K562 (cell line): ENCODE measurements around the gene PAQR8. TPM values are rescaled to one million over a fixed set of nuclear protein-coding genes. Genes with fewer than 3 reads are reported as not detected.

ENCODE experiments used
- ATAC-seq: fragments of 200-7000 bp; cut with Tn5 transposase; 3 replicates; pipeline ENCODE4 v1.9.1; 2020; ENCODE audit warnings: moderate library complexity
- BruUV-seq: library from RNA; stranded (reverse); fragments of 400-500 nt; replicated peaks from 2 replicates; lab custom pipeline; 2021; lab: Mats Ljungman, UMichigan
- CTCF ChIA-PET: fragments of 300-600 bp; formaldehyde crosslinking; extraction: SDS; loops from one replicate; lab custom pipeline; 2021; ENCODE audit warnings: low intra/inter-chr PET ratio; lab: Yijun Ruan, JAX
- POLR2A ChIA-PET: fragments of 300-600, 350-650 bp; sonication (Branson Sonifier 250); formaldehyde crosslinking; extraction: SDS; loops from one replicate; lab custom pipeline; 2021; ENCODE audit warnings: antibody characterized with exemption, inconsistent platforms; lab: Yijun Ruan, JAX
- DNase-seq, 4 experiments: peaks; one replicate each; pipeline versions ENCODE4 v3.0.0 to v3.0.0-alpha.2; 2011 to 2018; ENCODE audit warnings: low spot score in 3 of 4, mixed read lengths in 3 of 4; ENCODE audit errors: extremely low read depth in 1 of 4
- FAIRE-seq: peaks from 2 replicates; lab custom pipeline; 2011; peaks lifted over from hg19 to GRCh38; lab: Jason Lieb, UNC
- H2AFZ ChIP-seq: 2 replicates; pipeline ENCODE4 v1.6.0; 2011; ENCODE audit warnings: low read depth, low read length, control low read depth, inconsistent platforms
- H3K27ac ChIP-seq: fragments of 200-600 bp; 3 replicates; pipeline ENCODE4 v1.8.0; 2011; ENCODE audit warnings: low read depth, mild to moderate bottlenecking, control low read depth, inconsistent platforms, low read length, moderate library complexity, mixed read lengths; ENCODE audit errors: extremely low read depth
- H3K27me3 ChIP-seq, 2 experiments: fragments of 300-600 bp in 1 of 2; 2 replicates in 1 of 2; 3 replicates in 1 of 2; pipeline versions ENCODE4 v1.6.0 to v1.8.0; 2011; ENCODE audit warnings: inconsistent platforms in 2 of 2, low read length in 2 of 2, mild to moderate bottlenecking in 1 of 2, mixed read lengths in 1 of 2, moderate library complexity in 1 of 2; ENCODE audit not compliant: control insufficient read depth in 2 of 2, insufficient read depth in 2 of 2
- H3K36me3 ChIP-seq: fragments of 300-600 bp; 3 replicates; pipeline ENCODE4 v1.8.0; 2011; ENCODE audit warnings: mild to moderate bottlenecking, low read length, inconsistent platforms; ENCODE audit not compliant: control insufficient read depth, insufficient read depth
- H3K4me1 ChIP-seq, 2 experiments: fragments of 200-600 bp in 1 of 2; replicated peaks in 1 of 2; 2 replicates in 1 of 2; 3 replicates in 1 of 2; pipeline versions ENCODE4 v1.5.1 to v1.8.0; 2011; ENCODE audit warnings: inconsistent platforms in 2 of 2, low read length in 2 of 2, mild to moderate bottlenecking in 1 of 2, mixed read lengths in 1 of 2, moderate library complexity in 1 of 2; ENCODE audit not compliant: control insufficient read depth in 2 of 2, insufficient read depth in 2 of 2
- H3K4me2 ChIP-seq: 2 replicates; pipeline ENCODE4 v1.6.1; 2011; ENCODE audit warnings: low read length, control low read depth, inconsistent platforms, mixed read lengths; ENCODE audit not compliant: insufficient read depth
- H3K4me3 ChIP-seq: fragments of 200-600 bp; sonication (generic), shearing (Covaris generic); 2 replicates; pipeline ENCODE4 v1.5.1; 2016; ENCODE audit warnings: control low read depth, inconsistent platforms
- H3K79me2 ChIP-seq: fragments of 200-600 bp; 3 replicates; pipeline ENCODE4 v1.8.0; 2011; ENCODE audit warnings: low read length, inconsistent platforms; ENCODE audit not compliant: control insufficient read depth, insufficient read depth
- H3K9ac ChIP-seq, 2 experiments: 2 replicates each; pipeline versions ENCODE4 v1.6.0 to v1.6.1; 2011; ENCODE audit warnings: low read depth in 2 of 2, low read length in 2 of 2, control low read depth in 1 of 2, inconsistent platforms in 1 of 2, mild to moderate bottlenecking in 1 of 2, mixed read lengths in 1 of 2; ENCODE audit not compliant: insufficient read depth in 1 of 2
- H3K9me1 ChIP-seq: one replicate; pipeline ENCODE4 v1.6.0; 2011; ENCODE audit warnings: inconsistent platforms, mild to moderate bottlenecking, low read length, moderate library complexity; ENCODE audit not compliant: control insufficient read depth, insufficient read depth
- H3K9me3 ChIP-seq: replicated peaks from 2 replicates; pipeline ENCODE4 v1.5.1; 2011; ENCODE audit warnings: low read depth, low read length, inconsistent platforms; ENCODE audit not compliant: control insufficient read depth, insufficient read depth
- H4K20me1 ChIP-seq: replicated peaks from 2 replicates; pipeline ENCODE4 v1.6.1; 2011; ENCODE audit warnings: low read length, inconsistent platforms, mixed read lengths; ENCODE audit not compliant: control insufficient read depth, insufficient read depth
- BMI1 ChIP-seq: fragments of 150-350 bp; IDR thresholded peaks from 2 replicates; pipeline ENCODE4 v1.6.1; 2014; ENCODE audit warnings: low read length
- CHD2 ChIP-seq: IDR thresholded peaks from 2 replicates; pipeline ENCODE4 v1.6.1; 2011; ENCODE audit warnings: low read depth, low read length
- ELF4 ChIP-seq: fragments of 450-650 bp; formaldehyde crosslinking; IDR thresholded peaks from 2 replicates; pipeline ENCODE4 v1.4.0; 2022; ENCODE audit warnings: missing genetic modification characterization
- ILF3 ChIP-seq: fragments of 450-650 bp; IDR thresholded peaks from 2 replicates; pipeline ENCODE4 v1.6.1; 2018; ENCODE audit warnings: antibody characterized with exemption, mild to moderate bottlenecking, moderate library complexity, borderline replicate concordance
- LARP7 ChIP-seq: fragments of 450-650 bp; IDR thresholded peaks from 2 replicates; pipeline ENCODE4 v1.6.1; 2016
- NR3C1 ChIP-seq: sonication (generic); formaldehyde crosslinking; IDR thresholded peaks from 2 replicates; pipeline ENCODE4 v1.8.1; 2022; ENCODE audit warnings: missing genetic modification reagents
- PCBP1 ChIP-seq: fragments of 200-400 bp; formaldehyde crosslinking; IDR thresholded peaks from 2 replicates; pipeline ENCODE4 v1.6.1; 2018; ENCODE audit warnings: mild to moderate bottlenecking, low read depth, low read length; ENCODE audit not compliant: poor library complexity, severe bottlenecking
- SP1 ChIP-seq: sonication (generic); formaldehyde crosslinking; IDR thresholded peaks from 2 replicates; pipeline ENCODE4 v1.8.1; 2022; ENCODE audit warnings: mild to moderate bottlenecking, missing genetic modification reagents
- TBL1XR1 ChIP-seq, 2 experiments: IDR thresholded peaks; 2 replicates each; pipeline ENCODE4 v1.6.1; 2012; ENCODE audit warnings: improper control_type of control experiment in 2 of 2, low read length in 2 of 2, mild to moderate bottlenecking in 1 of 2
- WHSC1 ChIP-seq: IDR thresholded peaks from one replicate; pipeline ENCODE4 v1.6.1; 2012; ENCODE audit warnings: low read length, control low read depth, inconsistent platforms
- WGBS: fragments of 100-300 bp; shearing (Covaris generic); methylation state at CpG from one replicate; pipeline ENCODE4 v1.1.6; 2016; ENCODE audit warnings: low coverage, mixed read lengths; ENCODE audit not compliant: insufficient coverage; ENCODE audit errors: missing lambda C conversion rate; 5-methylcytosine and 5-hydroxymethylcytosine counted together
- in situ Hi-C: fragments of 300-500 bp; cut with MboI; formaldehyde crosslinking; loops from 4 replicates; pipeline ENCODE4 v1.15.0; 2018; ENCODE audit warnings: inconsistent platforms, mixed read lengths
- intact Hi-C: fragments of 100-400 bp; cut with micrococcal nuclease; formaldehyde crosslinking; loops from 2 replicates; pipeline ENCODE4 v1.14.2; 2022
- polyA plus RNA-seq, 8 experiments: library from polyadenylated mRNA; depleted of rRNA in 4 of 8; stranded (reverse) in 5 of 8; unstranded in 3 of 8; fragments of >200 nt; fragmentation: Nextera tagmentation in 2 of 8; fragmentation: Illumina TruSeq in 1 of 8; extraction: Ambion mirVana in 2 of 8; extraction: Trizol in 1 of 8; gene quantifications; 2 replicates each; pipeline versions ENCODE4 v1.2.1 to v1.2.3, GENCODE V29; 2011 to 2014; ENCODE audit warnings: inconsistent platforms in 1 of 8, missing spikeins in 1 of 8
- total RNA-seq, 7 experiments: library from RNA; depleted of rRNA in 6 of 7; stranded (reverse); fragments of >200 nt in 6 of 7; fragmentation: Illumina TruSeq in 2 of 7; extraction: Trizol in 2 of 7; gene quantifications; 2 replicates each; pipeline versions ENCODE4 v1.2.1 to v1.2.3, GENCODE V29; 2011 to 2021; ENCODE audit warnings: low replicate concordance in 1 of 7
- TF ChIP-seq, protein P1 (sequence below): sonication (generic); formaldehyde crosslinking; IDR thresholded peaks from 2 replicates; pipeline ENCODE4 v1.5.0; 2020; ENCODE audit warnings: missing genetic modification reagents
- TF ChIP-seq, protein P2 (sequence below): sonication (generic); formaldehyde crosslinking; IDR thresholded peaks from 2 replicates; pipeline ENCODE4 v1.8.0; 2023; ENCODE audit warnings: mild to moderate bottlenecking, missing genetic modification reagents
- TF ChIP-seq, protein P3 (sequence below): fragments of 250-450 bp; sonication (Bioruptor Pico); IDR thresholded peaks from 2 replicates; pipeline ENCODE4 v1.4.0; 2020; ENCODE audit warnings: borderline replicate concordance
- TF ChIP-seq, protein P4 (sequence below): sonication (generic); formaldehyde crosslinking; IDR thresholded peaks from 2 replicates; pipeline ENCODE4 v1.8.1; 2022; ENCODE audit warnings: missing genetic modification reagents
- TF ChIP-seq, protein P5 (sequence below): fragments of 250-450 bp; sonication (Bioruptor Pico); IDR thresholded peaks from 2 replicates; pipeline ENCODE4 v1.8.0; 2022; ENCODE audit warnings: inconsistent platforms, mild to moderate bottlenecking, moderate library complexity, borderline replicate concordance

Gene PAQR8
- total and polyA plus RNA-seq, 9 of the 15 experiments (the other 6 are each of a cell fraction or from before 2014, with no cell fraction given), result 1.4 to 10.2 (median 3.5) TPM

DNA sequence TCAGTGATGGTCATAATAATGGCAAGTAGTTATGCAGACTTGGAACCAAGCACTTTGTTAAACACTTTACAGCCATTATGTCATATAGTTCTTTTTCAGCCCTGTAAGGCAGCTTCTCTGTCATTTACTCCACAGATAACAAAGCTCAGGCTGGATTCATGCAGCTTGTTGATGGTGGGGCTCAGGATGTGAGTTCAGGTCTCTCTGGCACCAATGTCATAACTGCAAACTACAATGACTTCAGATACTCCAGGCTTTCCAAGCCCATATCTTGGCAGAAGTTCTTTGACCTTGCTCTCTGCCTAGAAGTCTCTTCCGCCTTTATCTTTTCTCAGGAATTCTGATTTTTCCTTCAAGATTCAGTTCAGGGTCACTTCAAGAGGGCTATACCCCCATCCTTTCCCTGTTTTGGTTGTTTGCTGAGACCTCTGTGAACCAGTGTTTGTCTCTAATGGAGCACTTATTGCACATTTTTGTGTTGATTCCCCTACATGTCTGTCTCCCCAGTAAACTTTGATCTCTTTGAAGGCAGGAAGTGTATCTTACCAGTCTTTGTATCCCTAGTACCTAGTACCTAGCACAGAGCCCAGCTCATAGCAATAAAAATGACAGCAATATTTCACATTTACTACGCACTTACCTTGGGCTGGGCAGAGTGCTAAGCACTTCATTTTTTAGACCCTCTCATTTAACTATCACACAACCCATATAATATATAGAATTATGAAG is 38.5 kb downstream of the PAQR8 start (continued):
- TF ChIP-seq, protein P1, sequence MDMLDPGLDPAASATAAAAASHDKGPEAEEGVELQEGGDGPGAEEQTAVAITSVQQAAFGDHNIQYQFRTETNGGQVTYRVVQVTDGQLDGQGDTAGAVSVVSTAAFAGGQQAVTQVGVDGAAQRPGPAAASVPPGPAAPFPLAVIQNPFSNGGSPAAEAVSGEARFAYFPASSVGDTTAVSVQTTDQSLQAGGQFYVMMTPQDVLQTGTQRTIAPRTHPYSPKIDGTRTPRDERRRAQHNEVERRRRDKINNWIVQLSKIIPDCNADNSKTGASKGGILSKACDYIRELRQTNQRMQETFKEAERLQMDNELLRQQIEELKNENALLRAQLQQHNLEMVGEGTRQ, result no peak
- TF ChIP-seq, protein P2, sequence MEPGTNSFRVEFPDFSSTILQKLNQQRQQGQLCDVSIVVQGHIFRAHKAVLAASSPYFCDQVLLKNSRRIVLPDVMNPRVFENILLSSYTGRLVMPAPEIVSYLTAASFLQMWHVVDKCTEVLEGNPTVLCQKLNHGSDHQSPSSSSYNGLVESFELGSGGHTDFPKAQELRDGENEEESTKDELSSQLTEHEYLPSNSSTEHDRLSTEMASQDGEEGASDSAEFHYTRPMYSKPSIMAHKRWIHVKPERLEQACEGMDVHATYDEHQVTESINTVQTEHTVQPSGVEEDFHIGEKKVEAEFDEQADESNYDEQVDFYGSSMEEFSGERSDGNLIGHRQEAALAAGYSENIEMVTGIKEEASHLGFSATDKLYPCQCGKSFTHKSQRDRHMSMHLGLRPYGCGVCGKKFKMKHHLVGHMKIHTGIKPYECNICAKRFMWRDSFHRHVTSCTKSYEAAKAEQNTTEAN (CRISPR knock-in tag), result no peak
- TF ChIP-seq TBL1XR1 (IDR thresholded peaks at IDR 0.05; ENCODE audit: low read length in 2 of 2), result no peak
- TF ChIP-seq PCBP1, result no peak
- no peak for TF ChIP-seq BMI1

DNA sequence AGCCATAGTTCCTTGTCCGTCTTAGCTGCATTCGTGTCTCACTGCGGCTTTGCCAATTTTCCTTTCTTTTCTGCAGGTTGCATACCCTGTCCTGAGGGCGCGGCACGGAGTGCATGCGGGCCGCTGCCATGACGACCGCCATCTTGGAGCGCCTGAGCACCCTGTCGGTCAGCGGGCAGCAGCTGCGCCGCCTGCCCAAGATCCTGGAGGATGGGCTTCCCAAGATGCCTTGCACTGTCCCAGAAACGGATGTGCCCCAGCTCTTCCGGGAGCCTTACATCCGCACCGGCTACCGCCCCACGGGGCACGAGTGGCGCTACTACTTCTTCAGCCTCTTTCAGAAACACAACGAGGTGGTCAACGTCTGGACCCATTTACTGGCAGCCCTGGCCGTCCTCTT is 41.1 kb downstream of the PAQR8 start:
- DNase-seq (no peak), FAIRE-seq (no peak)
- TF ChIP-seq, protein P3, sequence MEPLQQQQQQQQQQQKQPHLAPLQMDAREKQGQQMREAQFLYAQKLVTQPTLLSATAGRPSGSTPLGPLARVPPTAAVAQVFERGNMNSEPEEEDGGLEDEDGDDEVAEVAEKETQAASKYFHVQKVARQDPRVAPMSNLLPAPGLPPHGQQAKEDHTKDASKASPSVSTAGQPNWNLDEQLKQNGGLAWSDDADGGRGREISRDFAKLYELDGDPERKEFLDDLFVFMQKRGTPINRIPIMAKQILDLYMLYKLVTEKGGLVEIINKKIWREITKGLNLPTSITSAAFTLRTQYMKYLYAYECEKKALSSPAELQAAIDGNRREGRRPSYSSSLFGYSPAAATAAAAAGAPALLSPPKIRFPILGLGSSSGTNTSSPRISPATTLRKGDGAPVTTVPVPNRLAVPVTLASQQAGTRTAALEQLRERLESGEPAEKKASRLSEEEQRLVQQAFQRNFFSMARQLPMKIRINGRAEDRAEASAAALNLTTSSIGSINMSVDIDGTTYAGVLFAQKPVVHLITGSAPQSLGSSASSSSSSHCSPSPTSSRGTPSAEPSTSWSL, result no peak
- TF ChIP-seq, protein P4, sequence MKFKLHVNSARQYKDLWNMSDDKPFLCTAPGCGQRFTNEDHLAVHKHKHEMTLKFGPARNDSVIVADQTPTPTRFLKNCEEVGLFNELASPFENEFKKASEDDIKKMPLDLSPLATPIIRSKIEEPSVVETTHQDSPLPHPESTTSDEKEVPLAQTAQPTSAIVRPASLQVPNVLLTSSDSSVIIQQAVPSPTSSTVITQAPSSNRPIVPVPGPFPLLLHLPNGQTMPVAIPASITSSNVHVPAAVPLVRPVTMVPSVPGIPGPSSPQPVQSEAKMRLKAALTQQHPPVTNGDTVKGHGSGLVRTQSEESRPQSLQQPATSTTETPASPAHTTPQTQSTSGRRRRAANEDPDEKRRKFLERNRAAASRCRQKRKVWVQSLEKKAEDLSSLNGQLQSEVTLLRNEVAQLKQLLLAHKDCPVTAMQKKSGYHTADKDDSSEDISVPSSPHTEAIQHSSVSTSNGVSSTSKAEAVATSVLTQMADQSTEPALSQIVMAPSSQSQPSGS, result no peak
- TF ChIP-seq, protein P5, sequence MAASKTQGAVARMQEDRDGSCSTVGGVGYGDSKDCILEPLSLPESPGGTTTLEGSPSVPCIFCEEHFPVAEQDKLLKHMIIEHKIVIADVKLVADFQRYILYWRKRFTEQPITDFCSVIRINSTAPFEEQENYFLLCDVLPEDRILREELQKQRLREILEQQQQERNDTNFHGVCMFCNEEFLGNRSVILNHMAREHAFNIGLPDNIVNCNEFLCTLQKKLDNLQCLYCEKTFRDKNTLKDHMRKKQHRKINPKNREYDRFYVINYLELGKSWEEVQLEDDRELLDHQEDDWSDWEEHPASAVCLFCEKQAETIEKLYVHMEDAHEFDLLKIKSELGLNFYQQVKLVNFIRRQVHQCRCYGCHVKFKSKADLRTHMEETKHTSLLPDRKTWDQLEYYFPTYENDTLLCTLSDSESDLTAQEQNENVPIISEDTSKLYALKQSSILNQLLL (CRISPR knock-in tag), result no peak
- TF ChIP-seq SP1 (no peak), ILF3 (no peak), ELF4 (no peak), WHSC1 (no peak), CHD2 (no peak), LARP7 (no peak), NR3C1 (CRISPR knock-in tag) (no peak)

More for the DNA sequence above, 41.1 kb downstream of the PAQR8 start:
- Histone ChIP-seq H2AFZ (no peak overlapping the region), H4K20me1 (no peaks in the 10 kb centered on the region), H3K4me3 (no peak overlapping the region), H3K36me3 (peaks cover 2% of the 10 kb centered on the region; the same call in 1 of the 3 replicates), H3K9me1 (no peaks in the 10 kb centered on the region), H3K79me2 (no peaks in the 10 kb centered on the region), H3K27me3 (no peaks in the 10 kb centered on the region), H3K9me3 (no peaks in the 10 kb centered on the region), H3K27ac (no peak overlapping the region), H3K9ac (no peak overlapping the region), H3K4me2 (no peak overlapping the region), H3K4me1 (peaks cover 0 to 4% of the 10 kb centered on the region in 2 experiments; a peak in 2 of 5 replicates)
- no TSS peak for BruUV-seq
- in situ Hi-C loops (loop anchor here (25.0 kb wide), 1 partner anchor 1084 kb away; no protein-coding TSS in a partner anchor), intact Hi-C loops (no loop called here)
- POLR2A ChIA-PET, result interaction anchor here (0.7 to 2.1 kb wide), 2 partner anchors 16 to 164 kb away, joined by 3 to 6 read pairs; partner anchors contain the start of gene EFHC1
- no peak for ATAC-seq
- CTCF ChIA-PET, result no interaction called here
- WGBS, result 86% methylated on average over 21 of the region's 26 CpGs
